Measurements from ENCODE around the gene LRRC72.
"Not testable (repeated sequence)": the region's sequence is repeated elsewhere in the genome, so short reads cannot be mapped to it uniquely, and the experiment has no call there.

LRRC72 gene

GRCh38 chr7:16529697-16530096, 3.1 kb downstream of the LRRC72 start:
- DNase-seq: no peak

DNA sequence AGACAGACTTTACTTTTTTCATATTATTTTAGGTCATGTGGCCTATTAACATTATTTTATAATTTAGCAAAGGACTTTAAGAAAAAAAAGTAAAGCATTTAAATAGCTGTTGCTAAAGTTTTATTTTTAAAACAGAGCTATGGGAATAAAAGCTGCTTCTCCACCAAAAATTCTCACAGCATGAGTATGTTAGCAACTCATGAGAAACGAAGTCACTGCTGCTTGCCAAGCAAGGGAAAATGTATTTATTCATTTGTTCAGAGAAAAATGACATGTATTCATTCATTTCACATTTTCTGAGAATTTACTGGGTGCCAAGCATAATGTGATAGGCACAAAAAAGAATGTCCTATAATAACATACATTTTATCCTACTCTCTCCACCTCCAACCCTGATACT, 5.1 kb downstream of the LRRC72 start:
- no peak for DNase-seq

- DNase-seq: no peak
These were observed 5.6 kb downstream of the LRRC72 start for GRCh38 chr7:16532272-16532671.

DNA sequence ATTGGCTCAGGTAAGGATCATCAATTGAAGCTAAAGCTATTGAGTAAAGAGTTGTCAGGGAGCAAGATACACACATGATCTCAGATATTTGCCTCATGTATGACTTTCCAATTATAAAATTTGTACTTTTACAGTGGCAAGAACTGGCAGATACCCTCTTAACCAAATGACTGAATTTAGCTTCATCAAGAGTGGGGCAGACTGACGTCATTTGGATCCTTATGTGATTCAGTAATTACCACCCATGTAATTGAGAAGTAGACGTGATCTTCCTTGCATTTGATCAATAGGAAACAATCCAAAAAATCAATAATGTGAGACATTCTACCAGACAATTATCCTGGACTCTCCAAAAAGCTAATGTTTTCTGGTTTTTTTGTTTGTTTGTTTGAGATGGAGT, 8.9 kb downstream of the LRRC72 start:
- no peak for DNase-seq

DNA sequence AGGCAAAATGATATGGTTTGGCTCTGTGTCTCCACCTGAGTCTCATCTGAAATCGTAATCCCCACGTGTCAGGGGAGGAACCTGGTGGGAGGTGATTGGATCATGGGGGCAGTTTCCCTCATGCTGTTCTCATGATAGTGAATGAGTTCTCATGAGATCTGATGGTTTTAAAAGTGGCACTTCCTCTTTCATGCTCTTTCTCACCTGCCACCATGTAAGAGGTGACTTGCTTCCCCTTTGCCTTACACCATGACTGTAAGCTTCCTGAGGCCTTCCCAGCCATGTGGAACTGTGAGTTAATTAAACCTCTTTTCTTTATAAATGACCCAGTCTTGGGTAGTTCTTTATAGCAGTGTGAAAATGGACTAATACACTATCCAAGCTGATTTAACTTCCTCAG, 13.9 kb downstream of the LRRC72 start:
- not testable (repeated sequence) for DNase-seq

DNA sequence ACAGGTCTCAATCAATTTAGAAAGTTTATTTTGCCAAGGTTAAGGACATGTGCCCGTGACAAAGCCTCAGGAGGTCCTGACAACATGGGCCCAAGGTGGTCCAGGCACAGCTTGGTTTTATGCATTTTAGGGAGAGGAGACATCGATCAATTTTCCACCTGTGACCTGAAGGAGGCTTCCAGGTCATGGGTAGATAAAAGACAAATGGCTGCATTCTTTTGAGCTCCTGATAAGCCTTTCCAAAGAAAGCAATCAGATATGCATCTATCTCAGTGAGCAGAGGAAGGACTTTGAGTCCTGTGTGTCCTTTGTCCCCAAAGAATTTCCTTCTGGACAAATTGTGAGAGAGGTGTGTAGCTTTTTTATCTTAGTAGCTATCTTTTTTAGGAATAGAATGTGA, 15.8 kb downstream of the LRRC72 start:
- no peak for DNase-seq

GRCh38 chr7:16543456-16543855, 16.8 kb downstream of the LRRC72 start:
- no peak for DNase-seq

- DNase-seq: no peak
These were observed 20.4 kb downstream of the LRRC72 start for GRCh38 chr7:16546921-16547505.

DNA sequence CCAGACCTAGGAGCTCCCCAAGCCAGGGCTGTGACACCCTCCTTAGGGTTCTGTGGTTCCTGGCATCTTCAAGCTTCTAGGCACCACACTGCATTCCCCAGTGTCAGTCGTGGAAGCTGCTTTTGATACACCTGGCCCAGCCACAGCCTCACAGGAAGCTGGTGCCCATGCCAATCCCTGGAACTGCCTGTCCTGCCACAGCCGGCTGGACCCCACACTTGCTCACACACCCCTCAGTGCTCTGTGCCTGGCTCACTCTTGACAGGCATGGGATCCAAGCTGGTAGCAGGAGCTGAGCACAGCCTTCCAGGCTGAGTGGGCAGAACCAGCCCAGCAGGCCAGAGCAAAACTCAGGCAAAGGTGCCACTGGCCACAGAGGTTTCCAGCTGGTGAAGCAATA, 21.8 kb downstream of the LRRC72 start:
- DNase-seq: no peak

- no peak for DNase-seq
These were observed 24.0 kb downstream of the LRRC72 start for GRCh38 chr7:16550671-16551070.

GRCh38 chr7:16554518-16555236, 28.1 kb downstream of the LRRC72 start:
- DNase-seq: no peak

DNA sequence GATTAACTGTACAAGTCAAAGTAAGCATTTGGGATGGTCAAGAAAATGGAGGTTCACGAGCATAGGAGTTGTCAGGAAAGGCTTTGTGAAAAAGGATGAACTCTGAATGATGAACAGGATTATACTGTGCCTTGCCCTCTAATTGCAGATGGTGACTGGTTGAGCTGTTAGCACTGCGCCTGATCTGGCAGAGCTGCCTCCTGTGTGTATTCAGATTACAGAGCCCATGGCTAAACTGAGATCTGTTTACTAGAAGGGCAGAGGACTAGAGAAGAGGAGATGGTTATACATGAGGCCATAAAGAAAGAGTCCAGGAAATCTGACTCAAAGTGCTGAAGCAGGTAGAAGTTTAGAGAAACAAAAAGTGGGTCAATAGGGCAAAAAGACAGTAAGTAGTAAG, 29.7 kb downstream of the LRRC72 start:
- no peak for DNase-seq

GRCh38 chr7:16558761-16559302, 32.2 kb downstream of the LRRC72 start:
- DNase-seq: no peak

- DNase-seq: no peak
These were observed 33.0 kb downstream of the LRRC72 start for GRCh38 chr7:16559497-16560179.

GRCh38 chr7:16561943-16562342, 35.3 kb downstream of the LRRC72 start:
- no peak for DNase-seq

DNA sequence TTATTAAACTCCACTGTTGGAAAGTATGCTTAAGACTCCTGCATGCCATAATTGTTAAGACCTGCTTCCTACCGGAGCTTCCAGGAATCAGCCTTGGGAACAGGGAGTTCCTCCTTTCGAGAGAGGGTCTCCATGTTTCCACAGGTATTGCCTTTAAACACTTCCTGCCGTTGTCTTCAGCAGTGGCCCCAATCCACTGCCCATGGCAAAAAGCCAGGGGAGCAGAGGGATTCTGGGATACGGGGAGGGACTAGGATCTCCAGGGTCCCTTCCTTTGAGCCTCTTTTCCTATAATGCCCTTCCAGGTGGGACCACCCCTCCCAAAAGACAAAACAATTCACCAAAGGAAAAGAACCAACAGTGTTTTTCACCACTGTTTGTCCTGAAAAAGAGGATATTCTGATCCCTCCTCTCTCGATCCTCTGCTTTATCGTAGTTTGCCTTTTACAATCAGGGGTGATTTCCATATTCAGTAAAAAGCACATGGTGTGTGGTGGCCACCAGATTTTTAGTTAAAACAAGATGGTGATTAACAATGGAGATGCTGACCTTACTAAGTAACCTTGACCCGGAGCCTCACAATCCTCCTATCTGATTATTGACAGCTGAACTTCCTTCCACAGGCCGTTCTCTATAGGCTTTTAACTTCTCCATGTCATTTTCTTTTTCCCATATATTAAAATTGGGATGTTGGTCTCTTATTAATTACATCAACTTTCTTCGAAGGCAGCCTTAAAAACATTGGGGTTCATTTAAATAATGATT, 36.0 kb downstream of the LRRC72 start:
- no peak for DNase-seq

- DNase-seq: no peak
These were observed 36.8 kb downstream of the LRRC72 start for GRCh38 chr7:16563281-16564022.

GRCh38 chr7:16564023-16564380, 37.4 kb downstream of the LRRC72 start:
- DNase-seq: no peak

DNA sequence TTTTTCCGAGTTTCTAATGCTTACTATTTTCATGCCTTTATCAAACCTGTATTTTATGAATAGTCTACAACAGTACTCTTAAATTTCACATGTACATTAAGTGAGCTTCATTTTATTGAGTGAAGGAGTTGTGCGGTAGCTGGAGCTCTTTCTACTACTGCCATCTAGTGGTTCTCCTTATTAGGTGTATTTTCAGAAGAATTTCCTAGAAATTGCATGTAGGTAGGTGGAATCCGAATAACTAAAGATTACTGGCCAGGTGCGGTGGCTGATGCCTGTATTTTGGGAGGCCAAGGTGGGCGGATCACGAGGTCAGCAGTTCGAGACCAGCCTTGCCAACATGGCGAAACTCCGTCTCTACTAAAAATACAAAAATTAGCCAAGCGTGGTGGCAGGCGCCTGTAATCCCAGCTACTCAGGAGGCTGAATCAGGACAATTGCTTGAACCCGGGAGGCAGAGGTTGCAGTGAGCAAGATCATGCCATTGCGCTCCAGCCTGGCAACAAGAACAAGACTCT, 38.3 kb downstream of the LRRC72 start:
- DNase-seq: no peak

- no peak for DNase-seq
These were observed 45.3 kb downstream of the LRRC72 start for GRCh38 chr7:16571941-16572340.

- no peak for DNase-seq
These were observed 52.6 kb downstream of the LRRC72 start for GRCh38 chr7:16579216-16579615.

DNA sequence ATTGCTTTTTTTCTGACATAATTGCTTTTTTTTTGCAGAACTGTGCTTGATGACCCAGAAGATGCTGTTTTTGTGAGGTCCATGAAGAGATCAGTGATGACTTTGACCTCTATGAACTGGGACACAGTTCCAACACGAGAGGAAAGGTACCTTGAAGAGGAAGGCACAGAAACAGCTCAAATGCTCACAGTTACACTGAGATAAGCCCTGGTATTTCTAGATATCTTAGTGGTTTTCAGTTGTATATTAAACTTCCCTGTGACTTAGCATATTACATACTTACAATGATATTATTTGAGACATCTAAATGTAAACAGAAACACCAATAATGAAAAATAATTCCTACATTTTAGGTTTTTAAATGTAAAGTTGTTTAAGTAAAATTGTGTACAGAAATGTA, 54.7 kb downstream of the LRRC72 start:
- no peak for DNase-seq
